Left ventricle myocardium superior (tissue), 1 donor: ENCODE data around the gene GRIA1. TPM values are rescaled to one million over a fixed set of nuclear protein-coding genes. Genes with fewer than 3 reads are reported as not detected.

ENCODE experiments used
- ATAC-seq: fragments of 200-7000 bp; cut with Tn5 transposase; one replicate; pipeline ENCODE4 v1.9.1; 2020; ENCODE audit warnings: mild to moderate bottlenecking, moderate library complexity
- DNase-seq: peaks from one replicate; pipeline ENCODE4 v3.0.0-alpha.2; 2020
- intact Hi-C: fragments of 100-400 bp; cut with micrococcal nuclease; formaldehyde crosslinking; loops from one replicate; pipeline ENCODE4 v1.11.0; 2022
- total RNA-seq: library from RNA; stranded (reverse); fragmentation: NEBNext Ultra II Directional; extraction: Animal tissue kit (Norgen Biotek cat#: 25700); gene quantifications from one replicate; pipeline ENCODE4 v1.2.1, GENCODE V29; 2021
- donor health status: DM: no; HTN: yes; CAD: no; lungs with severe emphysema.

GRIA1 gene
- total RNA-seq, 1 donor from 2014 or later, result 0.15 TPM

GRCh38 chr5:153629027-153629895, 138.8 kb downstream of the GRIA1 start:
- peak; percentile 63 for ATAC-seq
- intact Hi-C loops, result no loop called here

GRCh38 chr5:153630546-153630945, 140.1 kb downstream of the GRIA1 start:
- DNase-seq (no peak), ATAC-seq (no peak)
- intact Hi-C loops, result no loop called here

More at GRCh38 chr5:153629027-153629895, 138.8 kb downstream of the GRIA1 start:
- DNase-seq, result peak; percentile 39

GRCh38 chr5:153632748-153633290, 142.3 kb downstream of the GRIA1 start:
- DNase-seq (no peak), ATAC-seq (no peak)
- intact Hi-C loops, result no loop called here

- ATAC-seq (peak; percentile 73), DNase-seq (no peak)
- intact Hi-C loops, result no loop called here
Measured at GRCh38 chr5:153636670-153637451, 146.4 kb downstream of the GRIA1 start.

DNA sequence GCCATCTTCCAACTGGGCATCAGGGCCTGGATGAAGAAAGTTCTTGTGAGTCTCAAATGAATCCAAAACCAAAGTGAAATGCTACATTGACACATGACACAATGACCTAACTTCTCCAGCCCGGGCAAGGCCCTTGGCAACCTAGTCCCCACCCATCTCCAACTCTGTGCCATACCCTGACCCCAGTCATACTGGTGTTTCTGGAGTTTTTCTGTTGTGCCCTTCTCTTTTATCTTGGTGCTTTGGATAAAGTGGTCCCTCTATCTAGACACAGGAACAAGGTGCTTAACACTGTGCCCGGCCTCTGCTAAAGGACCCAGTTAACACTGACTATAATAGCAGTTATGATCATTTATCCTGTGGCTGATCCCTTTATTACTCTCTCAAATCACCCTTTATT, 149.8 kb downstream of the GRIA1 start:
- peak; percentile 53 for ATAC-seq
- intact Hi-C loops, result no loop called here
- no peak for DNase-seq

GRCh38 chr5:153641183-153641688, 150.8 kb downstream of the GRIA1 start:
- DNase-seq (peak; percentile 32), ATAC-seq (peak; percentile 80)
- intact Hi-C loops, result no loop called here

DNA sequence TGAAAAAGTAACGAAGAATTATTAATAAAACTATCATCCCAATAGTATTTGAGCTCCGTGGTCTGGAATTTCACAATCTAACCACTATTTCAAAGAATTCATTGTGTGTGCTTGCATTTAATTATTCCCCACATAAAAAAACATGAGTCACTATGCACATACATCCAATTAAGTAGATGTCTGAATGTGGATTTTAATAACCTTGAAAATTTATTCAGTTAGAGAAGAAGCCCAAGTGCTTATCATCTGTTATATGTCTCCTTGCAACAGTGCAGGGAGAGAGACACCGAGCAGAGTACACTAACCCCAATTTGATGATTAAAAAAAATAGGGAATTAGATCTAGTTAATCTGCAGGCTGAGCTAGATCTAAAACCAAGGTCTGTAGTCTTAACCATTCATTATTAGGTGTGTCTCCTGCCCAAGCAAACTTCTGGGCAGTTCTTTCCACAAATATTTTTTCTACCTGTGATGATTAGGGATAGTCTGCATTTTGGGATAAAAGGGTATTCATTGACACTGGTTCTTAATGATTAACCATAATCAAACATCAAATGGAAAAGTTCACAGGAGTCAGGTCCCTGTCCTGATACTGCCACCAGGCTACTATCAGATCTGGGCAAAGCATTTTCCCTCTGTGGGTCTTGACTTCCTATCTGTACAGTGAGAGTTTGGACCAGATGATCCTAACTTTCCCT, 164.2 kb downstream of the GRIA1 start:
- no peak for ATAC-seq
- no peak for DNase-seq
- intact Hi-C loops, result no loop called here

DNA sequence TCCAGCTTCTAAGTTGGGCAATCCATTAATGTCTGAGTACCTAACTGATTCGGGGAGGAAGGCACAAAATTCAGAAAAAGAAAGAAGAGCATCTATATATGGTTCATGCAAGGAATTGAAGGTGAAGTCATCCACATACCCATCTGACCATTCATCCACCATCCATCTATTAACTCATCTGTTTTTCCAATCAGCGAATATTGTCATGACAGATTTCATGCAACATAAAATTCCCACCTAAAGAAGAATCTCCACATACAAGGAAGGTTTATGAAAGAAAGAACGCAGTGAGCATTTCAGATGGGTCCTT, 164.7 kb downstream of the GRIA1 start:
- DNase-seq, result no peak
- intact Hi-C loops, result no loop called here
- no peak for ATAC-seq

DNA sequence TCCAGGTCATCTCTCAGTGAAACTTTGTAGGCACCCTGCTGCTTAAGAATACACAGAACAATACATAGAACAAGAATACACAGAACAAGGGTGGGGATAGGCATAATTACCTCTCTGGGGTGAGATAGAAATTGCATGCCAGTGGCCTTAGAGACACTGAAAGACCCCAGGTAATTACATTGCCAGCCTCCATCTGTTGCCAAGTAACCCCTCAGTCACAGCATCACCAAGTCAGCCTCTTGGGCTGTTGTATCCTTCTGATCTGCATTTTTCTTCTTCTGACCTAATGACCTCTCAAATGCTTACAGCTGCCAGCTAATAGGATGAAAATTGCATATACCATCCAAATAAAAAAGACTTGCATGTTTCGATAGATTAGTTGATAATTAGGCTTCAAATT, 167.7 kb downstream of the GRIA1 start:
- DNase-seq, result no peak
- no peak for ATAC-seq
- intact Hi-C loops, result no loop called here

GRCh38 chr5:153658606-153659005, 168.1 kb downstream of the GRIA1 start:
- intact Hi-C loops, result no loop called here
- no peak for ATAC-seq
- no peak for DNase-seq

DNA sequence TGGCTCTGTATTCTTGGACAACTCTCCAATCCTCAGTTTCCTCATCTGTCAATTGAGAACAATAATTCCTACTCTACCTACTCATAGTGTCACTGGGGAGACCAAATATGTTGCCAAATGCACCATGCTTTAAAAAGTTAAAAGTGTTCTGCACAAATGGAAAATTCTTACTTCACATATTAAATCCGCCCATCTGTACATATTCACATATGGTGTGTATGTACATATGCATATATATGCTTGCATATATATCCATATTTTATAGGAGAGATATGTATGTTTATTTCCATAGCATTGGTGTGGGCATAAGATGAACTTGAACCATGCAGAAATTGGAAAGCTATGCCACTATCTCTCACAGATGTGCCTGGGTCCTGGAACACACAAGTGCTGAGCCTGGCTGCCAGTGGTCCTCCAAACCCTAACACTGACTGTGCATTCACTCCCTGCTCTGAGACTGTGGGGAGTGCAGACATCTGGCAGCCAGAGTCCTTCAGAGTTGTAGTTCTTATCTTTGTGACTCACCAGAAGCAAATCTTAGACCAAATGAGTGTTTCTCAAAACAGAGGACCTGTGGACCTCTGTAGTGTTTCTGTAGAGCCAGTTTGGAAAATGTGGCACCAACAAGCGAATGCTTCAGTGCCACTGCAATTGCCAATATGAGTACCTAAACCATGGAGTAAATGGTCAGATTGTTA, 168.7 kb downstream of the GRIA1 start:
- DNase-seq (no peak), ATAC-seq (no peak)
- intact Hi-C loops, result no loop called here

DNA sequence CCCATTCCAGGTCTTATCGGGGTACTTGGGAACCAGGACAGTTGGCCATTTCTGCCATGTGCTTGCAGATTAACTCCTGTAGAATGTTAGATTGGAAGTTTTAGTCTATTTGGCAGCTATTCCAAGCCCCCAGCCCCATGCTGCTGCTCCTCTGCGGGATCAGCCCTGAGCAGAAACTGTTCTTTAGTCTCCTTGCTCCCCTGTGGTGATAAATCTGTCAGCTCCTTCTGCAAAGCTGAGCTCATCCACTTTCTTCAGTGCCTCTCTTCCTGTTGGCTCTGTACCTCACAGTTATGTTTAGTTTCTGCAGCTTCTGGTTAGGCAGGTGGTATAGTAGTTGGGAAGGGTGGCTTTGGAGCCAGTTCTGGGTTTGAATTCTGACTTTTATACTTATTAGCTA, 170.4 kb downstream of the GRIA1 start:
- DNase-seq (no peak), ATAC-seq (no peak)
- intact Hi-C loops, result no loop called here

GRCh38 chr5:153661897-153662296, 171.4 kb downstream of the GRIA1 start:
- DNase-seq, result no peak
- ATAC-seq, result no peak
- intact Hi-C loops, result no loop called here

DNA sequence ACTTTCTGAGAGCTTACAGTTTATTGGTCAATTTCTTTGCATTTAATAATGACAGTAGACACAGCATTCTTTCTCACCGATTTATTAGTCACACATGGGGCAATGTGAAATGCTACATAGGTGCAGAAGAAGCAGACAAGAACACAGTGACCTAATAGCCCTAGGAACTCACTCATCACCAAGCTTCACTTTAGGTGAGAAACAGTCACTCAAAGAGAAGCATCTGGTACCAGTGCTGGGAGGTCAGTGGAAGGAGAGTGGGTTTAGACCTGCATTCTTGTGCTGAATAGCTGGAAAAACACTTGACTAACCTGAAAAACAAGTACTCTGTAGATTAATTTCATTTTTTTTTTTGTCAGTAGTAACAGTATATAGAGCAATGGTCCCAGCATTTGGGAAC, 179.6 kb downstream of the GRIA1 start:
- DNase-seq, result no peak
- ATAC-seq, result no peak
- intact Hi-C loops, result no loop called here

DNA sequence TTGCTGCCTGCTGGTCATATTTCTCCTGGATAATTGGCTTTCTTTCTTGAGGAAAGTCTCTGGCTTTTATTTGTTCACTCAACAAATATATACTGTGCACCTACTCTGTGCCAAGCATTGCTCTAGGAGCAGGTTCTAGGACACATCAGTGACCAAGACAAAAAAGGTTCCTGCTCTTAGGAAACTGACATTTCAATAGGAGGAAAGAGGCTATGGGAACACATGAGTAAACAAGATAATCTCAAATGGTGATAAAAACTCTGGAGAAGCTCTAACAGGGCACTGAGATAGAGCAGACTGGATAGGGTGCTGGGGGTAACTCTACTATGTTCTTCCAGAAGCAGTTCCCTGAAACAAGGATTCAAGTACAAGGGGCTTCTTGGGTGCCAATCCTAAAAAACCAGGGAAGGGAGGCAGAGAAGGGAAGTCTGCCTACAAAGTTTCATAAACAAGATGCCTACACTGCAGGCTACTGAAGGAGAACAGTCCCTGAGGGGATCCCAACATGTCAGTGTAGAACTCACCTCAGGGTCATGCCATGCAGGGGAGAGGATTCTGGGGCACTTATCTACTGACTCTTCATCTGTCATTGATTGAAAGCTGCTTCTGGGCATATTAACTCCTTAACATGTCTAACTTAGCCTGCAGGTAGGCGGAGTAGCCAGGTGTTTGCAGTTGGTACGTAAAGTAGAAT, 181.3 kb downstream of the GRIA1 start:
- ATAC-seq, result peak; percentile 24
- DNase-seq, result no peak
- intact Hi-C loops, result no loop called here

- intact Hi-C loops, result no loop called here
- ATAC-seq (peak; percentile 76), DNase-seq (no peak)
Measured at GRCh38 chr5:153672347-153673090, 182.0 kb downstream of the GRIA1 start.

DNA sequence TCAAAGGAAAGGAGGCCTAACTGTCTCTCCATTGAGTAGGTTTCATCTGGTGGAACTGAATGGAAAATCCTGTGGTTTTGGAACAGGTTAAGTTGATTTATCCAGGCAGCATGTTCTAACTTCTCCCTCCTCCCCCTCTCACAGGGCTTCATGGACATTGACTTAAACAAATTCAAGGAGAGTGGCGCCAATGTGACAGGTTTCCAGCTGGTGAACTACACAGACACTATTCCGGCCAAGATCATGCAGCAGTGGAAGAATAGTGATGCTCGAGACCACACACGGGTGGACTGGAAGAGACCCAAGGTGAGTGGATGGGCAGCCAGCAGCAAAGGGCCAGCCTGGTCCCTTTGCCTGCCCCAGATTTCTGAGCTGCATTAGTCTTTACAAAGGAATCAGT, 183.9 kb downstream of the GRIA1 start:
- intact Hi-C loops, result no loop called here
- ATAC-seq (no peak), DNase-seq (no peak)

GRCh38 chr5:153676406-153676805, 185.9 kb downstream of the GRIA1 start:
- DNase-seq (no peak), ATAC-seq (no peak)
- intact Hi-C loops, result no loop called here
